ENCODE results near the gene NRARP.

DNA sequence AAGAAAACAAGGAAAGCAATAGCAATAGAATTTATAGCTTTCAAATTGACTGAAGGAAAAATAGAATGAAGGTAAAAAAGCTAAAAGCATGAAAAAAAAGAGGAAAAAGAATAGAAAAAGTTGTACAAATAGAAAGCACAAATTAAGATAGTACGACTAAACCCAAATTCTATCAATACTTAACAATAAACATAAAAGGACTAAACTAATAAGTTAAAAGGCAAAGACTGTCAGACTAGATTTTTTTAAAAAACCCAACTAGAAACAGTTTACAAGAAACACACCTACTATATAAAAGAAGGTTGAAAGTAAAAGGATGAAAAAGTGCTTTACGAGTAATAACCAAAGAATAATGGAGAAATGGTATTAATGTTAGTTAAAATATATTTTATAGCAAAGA, 34.7 kb upstream of the NRARP start:
- no peak for TF ChIP-seq CTCF (IDR thresholded peaks at IDR 0.05)
- no peak for TF ChIP-seq POLR2A (IDR thresholded peaks at IDR 0.05)
